ENCODE measurements around the gene NUDT19.

NUDT19 gene

DNA sequence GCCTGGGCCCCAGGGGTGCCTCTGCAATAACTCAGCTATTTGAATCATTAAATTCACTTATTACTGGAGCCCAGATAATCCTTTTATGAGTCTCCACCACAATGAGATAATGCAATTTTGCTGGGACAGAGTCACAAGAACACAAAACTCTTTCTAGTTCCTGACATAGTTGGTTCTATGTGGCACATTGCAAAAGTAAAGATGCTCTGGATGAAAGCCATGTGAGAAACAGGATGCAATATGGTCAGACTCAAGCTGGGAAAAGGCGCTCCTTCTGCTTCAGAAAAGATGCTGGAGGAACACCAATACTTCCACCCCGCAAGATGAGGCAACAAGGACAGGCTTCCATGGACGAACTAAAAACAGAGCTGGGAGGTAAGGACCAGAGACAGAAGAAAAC is 22.3 kb upstream of the NUDT19 start:
- DNase-seq (ENCODE audit: insufficient read length, low spot score): no peak
- FAIRE-seq: no peak
- TF ChIP-seq, protein P1, sequence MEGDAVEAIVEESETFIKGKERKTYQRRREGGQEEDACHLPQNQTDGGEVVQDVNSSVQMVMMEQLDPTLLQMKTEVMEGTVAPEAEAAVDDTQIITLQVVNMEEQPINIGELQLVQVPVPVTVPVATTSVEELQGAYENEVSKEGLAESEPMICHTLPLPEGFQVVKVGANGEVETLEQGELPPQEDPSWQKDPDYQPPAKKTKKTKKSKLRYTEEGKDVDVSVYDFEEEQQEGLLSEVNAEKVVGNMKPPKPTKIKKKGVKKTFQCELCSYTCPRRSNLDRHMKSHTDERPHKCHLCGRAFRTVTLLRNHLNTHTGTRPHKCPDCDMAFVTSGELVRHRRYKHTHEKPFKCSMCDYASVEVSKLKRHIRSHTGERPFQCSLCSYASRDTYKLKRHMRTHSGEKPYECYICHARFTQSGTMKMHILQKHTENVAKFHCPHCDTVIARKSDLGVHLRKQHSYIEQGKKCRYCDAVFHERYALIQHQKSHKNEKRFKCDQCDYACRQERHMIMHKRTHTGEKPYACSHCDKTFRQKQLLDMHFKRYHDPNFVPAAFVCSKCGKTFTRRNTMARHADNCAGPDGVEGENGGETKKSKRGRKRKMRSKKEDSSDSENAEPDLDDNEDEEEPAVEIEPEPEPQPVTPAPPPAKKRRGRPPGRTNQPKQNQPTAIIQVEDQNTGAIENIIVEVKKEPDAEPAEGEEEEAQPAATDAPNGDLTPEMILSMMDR (IDR thresholded peaks at IDR 0.05; ENCODE audit: insufficient read depth, missing control alignments): no peak

DNA sequence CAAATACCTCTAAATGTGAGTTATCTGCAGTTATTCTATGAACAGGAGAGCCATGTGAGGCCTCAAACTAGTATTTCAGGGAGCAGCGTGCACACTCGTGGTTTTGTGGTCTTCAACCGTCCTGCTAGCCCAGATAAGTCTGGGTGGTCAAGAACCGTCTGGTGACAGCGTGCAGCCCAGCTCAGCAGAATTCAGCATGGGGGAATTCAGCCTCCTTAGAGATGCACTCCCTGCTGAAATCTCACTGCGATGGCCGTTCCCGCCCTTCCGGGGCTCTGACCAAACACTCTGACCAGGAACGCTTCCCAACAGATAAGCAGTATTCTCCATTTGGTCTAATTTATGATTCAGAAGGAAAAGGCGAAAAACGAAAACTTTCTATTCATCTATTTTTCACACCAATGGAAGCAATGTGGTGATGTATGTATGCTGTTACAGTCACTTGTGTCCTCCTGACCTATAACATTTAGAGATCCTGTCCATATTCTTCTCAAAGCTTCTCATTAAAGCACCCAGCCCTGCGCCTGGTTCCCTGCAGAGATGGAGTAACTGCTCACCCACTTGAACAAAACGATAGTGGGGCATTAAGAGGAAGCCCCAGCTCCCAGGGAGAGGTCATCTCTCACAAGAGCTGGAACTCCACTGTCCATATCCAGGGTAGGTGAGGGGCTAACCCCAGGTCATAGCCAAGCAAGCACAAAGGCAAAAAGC is 19.6 kb upstream of the NUDT19 start:
- FAIRE-seq: no peak
- TF ChIP-seq, protein P1 (IDR thresholded peaks at IDR 0.05; ENCODE audit: insufficient read depth, missing control alignments): no peak
- DNase-seq (ENCODE audit: insufficient read length, low spot score): no peak

DNA sequence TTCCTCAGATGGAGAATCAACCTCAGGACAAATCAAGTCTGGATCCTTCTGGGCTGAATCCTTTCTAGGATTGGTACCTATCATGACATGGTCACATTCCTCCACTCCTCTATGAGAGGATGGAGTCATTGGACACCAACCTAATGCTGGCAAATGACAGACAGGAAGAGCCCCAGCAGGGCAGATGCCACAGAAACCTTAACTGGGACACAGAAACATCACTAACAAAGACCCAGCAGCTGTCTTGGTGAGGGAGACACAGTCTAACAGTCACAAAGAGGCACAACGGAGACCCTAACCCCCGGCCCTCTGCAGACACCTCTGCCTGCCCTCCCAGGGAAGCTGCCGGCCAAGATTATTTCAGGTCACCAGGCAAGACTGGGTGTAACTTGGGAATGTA is 18.8 kb upstream of the NUDT19 start:
- DNase-seq (ENCODE audit: insufficient read length, low spot score) (no peak), FAIRE-seq (no peak)
- TF ChIP-seq, protein P1 (IDR thresholded peaks at IDR 0.05; ENCODE audit: insufficient read depth, missing control alignments): no peak

DNA sequence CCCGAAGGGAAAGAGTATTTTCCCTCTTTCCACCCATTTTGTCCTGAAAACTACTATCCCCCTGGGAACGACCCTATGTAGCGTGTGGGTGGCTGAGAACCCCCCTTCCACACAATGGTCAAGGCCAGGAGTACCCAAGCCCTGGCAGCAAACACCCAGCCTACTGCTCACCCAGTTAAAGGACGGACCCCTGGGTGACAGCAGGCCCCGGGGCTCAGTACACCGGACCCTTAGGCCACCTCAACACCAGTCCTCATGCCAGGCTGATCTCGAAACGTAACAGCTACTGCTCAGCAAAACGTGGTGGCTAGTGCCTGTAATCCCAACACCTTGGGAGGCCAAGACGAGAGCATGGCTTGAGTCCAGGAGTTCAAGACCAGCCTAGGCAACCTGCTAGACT is 18.0 kb upstream of the NUDT19 start:
- DNase-seq (ENCODE audit: insufficient read length, low spot score) (no peak), FAIRE-seq (no peak)
- TF ChIP-seq, protein P1 (IDR thresholded peaks at IDR 0.05; ENCODE audit: insufficient read depth, missing control alignments): no peak

DNA sequence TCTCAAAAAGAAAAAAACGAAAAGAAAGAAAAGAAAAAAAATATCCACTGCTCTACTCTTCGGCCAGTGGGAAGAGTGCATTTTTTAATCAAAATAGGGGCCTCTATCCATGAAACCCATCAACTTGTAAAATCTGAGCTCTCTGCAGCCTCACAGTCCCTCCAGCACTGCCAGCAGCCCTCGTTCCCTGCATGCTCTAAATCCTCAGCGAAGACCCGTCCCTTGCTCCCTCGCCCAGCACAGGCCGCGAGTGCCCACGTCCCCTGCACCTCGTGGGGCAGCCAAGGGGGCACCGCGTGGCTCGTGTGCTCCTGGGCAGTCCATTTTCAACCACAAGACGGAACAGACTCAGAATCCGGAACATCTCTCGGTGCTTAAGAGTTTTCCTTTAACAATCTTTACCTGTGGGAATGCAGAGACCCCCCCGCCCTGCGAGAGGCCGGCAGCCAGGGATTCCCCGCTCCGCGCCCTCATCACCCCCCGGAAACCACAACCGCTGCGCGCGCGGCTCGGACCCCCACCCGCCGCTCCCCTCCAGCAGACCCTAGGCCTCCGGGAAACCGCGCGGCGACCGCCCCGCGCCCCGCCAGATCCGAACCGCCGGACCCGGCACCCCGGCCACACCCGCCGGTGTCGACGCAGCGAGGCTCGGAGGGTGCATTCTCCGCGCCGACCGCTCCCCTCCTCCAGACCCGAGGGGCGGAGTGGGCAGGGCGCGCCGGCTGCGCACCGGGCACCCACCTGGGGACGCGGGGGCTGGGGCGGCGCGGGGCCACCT is 17.3 kb upstream of the NUDT19 start:
- TF ChIP-seq, protein P1 (IDR thresholded peaks at IDR 0.05; ENCODE audit: insufficient read depth, missing control alignments): no peak
- DNase-seq (ENCODE audit: insufficient read length, low spot score) (no peak), FAIRE-seq (no peak)

DNA sequence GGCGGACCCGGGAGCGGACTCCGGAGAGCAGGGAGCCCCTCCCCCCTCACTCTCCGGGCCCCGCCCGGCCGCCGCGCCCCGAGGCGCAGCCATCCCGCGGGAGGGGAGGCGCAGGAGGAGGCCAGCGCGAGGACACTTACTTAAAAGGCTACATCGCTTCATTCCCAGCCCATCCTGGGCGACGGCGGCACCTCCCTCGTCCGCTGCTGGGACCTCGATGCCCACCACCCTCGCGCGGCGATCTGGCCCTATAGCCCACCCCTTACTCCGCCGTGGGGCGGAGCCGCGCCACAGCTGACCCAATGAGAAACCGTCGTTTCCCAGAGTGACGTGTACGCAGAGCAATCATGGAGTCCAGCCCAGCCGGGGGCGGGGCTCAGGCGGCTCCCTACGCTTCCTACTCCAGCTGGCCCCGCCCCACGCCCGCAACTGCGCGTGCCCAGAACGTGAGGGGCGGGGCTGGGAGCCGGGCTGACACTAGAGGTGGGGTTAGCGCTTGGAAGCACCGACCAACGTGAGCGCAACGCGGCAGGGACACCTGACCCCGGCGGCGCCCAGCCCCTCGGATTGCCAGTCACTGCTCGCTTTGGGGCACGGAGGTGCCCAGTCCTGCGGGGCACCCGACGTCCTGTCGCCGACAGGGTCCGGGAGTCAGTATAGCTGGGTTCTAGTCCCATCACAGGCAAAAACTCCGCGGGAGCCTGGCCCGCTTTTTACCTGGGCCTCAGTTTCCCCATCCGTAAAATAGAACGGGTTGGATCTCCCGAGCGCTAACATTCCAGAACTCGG is 16.5 kb upstream of the NUDT19 start, which contains the start of gene ANKRD27:
Gene ANKRD27 (minus strand): TSS at position 250 of the 789 bp plus-strand sequence. CDS start 16,165 bp downstream, outside the sequence.
- TF ChIP-seq, protein P1 (IDR thresholded peaks at IDR 0.05; ENCODE audit: insufficient read depth, missing control alignments): no peak
- DNase-seq (ENCODE audit: insufficient read length, low spot score) (peak; percentile 61), FAIRE-seq (no peak)

Data from D721Med (cell line).